Measurements from ENCODE around the gene PDIA3. TPM values are rescaled to one million over a fixed set of nuclear protein-coding genes. Genes with fewer than 3 reads are reported as not detected.

PDIA3 gene
- total and polyA plus RNA-seq, 2 of the 13 experiments (the other 11 are each of a cell fraction or from before 2014, with no cell fraction given): 238 to 433 TPM

- TF ChIP-seq ZNF766 (CRISPR knock-in tag; IDR thresholded peaks at IDR 0.05; ENCODE audit: borderline replicate concordance) (no peak), ZNF577 (CRISPR knock-in tag; IDR thresholded peaks at IDR 0.05; ENCODE audit: borderline replicate concordance, low read depth) (no peak), IRX3 (CRISPR knock-in tag; IDR thresholded peaks at IDR 0.05; ENCODE audit: borderline replicate concordance, low read depth) (peak; percentile 46; the same call in 1 of the 2 replicates), ZNF382 (CRISPR knock-in tag; IDR thresholded peaks at IDR 0.05; ENCODE audit: borderline replicate concordance) (no peak), ZNF17 (CRISPR knock-in tag; IDR thresholded peaks at IDR 0.05) (no peak), SYNCRIP (IDR thresholded peaks at IDR 0.05; ENCODE audit: insufficient read depth, low read depth, low read length) (no peak), POLR2AphosphoS5 (IDR thresholded peaks at IDR 0.05; ENCODE audit: low read depth, low read length) (no peak), FOSL2 (CRISPR knock-in tag; IDR thresholded peaks at IDR 0.05) (0 out of 2 replicates have a peak, but pooled peaks have one; percentile 16), GATA4 (IDR thresholded peaks at IDR 0.05; ENCODE audit: borderline replicate concordance, low read depth) (peak; percentile 34; the same call in 1 of the 2 replicates), MEF2D (CRISPR knock-in tag; IDR thresholded peaks at IDR 0.05) (0 out of 2 replicates have a peak, but pooled peaks have one; percentile 16), HMGXB4 (CRISPR knock-in tag; IDR thresholded peaks at IDR 0.05; ENCODE audit: borderline replicate concordance in 1 of 2, low read depth in 1 of 2) (peak; percentile 97 to 98), ZNF367 (CRISPR knock-in tag; IDR thresholded peaks at IDR 0.05; ENCODE audit: borderline replicate concordance) (no peak), NKX3-1 (CRISPR knock-in tag; IDR thresholded peaks at IDR 0.05) (0 out of 2 replicates have a peak, but pooled peaks have one; percentile 21), ZNF160 (CRISPR knock-in tag; IDR thresholded peaks at IDR 0.05) (no peak), MAZ (IDR thresholded peaks at IDR 0.05; ENCODE audit: borderline replicate concordance, low read depth, low read length) (peak; percentile 4; the same call in 1 of the 2 replicates), MAZ (CRISPR knock-in tag; IDR thresholded peaks at IDR 0.05; ENCODE audit: low read depth) (no peak), FLYWCH1 (CRISPR knock-in tag; IDR thresholded peaks at IDR 0.05) (no peak), ZNF337 (CRISPR knock-in tag; IDR thresholded peaks at IDR 0.05; ENCODE audit: borderline replicate concordance, low read depth) (no peak), EED (CRISPR knock-in tag; IDR thresholded peaks at IDR 0.05) (no peak), ZFP62 (CRISPR knock-in tag; IDR thresholded peaks at IDR 0.05) (no peak), MYC (CRISPR knock-in tag; IDR thresholded peaks at IDR 0.05; ENCODE audit: borderline replicate concordance) (peak; percentile 67; the same call in 1 of the 2 replicates)
- TF ChIP-seq, protein P1, sequence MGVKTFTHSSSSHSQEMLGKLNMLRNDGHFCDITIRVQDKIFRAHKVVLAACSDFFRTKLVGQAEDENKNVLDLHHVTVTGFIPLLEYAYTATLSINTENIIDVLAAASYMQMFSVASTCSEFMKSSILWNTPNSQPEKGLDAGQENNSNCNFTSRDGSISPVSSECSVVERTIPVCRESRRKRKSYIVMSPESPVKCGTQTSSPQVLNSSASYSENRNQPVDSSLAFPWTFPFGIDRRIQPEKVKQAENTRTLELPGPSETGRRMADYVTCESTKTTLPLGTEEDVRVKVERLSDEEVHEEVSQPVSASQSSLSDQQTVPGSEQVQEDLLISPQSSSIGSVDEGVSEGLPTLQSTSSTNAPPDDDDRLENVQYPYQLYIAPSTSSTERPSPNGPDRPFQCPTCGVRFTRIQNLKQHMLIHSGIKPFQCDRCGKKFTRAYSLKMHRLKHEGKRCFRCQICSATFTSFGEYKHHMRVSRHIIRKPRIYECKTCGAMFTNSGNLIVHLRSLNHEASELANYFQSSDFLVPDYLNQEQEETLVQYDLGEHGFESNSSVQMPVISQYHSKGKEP (CRISPR knock-in tag; IDR thresholded peaks at IDR 0.05): no peak
- TF ChIP-seq, protein P2, sequence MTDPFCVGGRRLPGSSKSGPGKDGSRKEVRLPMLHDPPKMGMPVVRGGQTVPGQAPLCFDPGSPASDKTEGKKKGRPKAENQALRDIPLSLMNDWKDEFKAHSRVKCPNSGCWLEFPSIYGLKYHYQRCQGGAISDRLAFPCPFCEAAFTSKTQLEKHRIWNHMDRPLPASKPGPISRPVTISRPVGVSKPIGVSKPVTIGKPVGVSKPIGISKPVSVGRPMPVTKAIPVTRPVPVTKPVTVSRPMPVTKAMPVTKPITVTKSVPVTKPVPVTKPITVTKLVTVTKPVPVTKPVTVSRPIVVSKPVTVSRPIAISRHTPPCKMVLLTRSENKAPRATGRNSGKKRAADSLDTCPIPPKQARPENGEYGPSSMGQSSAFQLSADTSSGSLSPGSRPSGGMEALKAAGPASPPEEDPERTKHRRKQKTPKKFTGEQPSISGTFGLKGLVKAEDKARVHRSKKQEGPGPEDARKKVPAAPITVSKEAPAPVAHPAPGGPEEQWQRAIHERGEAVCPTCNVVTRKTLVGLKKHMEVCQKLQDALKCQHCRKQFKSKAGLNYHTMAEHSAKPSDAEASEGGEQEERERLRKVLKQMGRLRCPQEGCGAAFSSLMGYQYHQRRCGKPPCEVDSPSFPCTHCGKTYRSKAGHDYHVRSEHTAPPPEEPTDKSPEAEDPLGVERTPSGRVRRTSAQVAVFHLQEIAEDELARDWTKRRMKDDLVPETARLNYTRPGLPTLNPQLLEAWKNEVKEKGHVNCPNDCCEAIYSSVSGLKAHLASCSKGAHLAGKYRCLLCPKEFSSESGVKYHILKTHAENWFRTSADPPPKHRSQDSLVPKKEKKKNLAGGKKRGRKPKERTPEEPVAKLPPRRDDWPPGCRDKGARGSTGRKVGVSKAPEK (CRISPR knock-in tag; IDR thresholded peaks at IDR 0.05; ENCODE audit: borderline replicate concordance): no peak
Measured at GRCh38 chr15:43777267-43777914, 31.2 kb downstream of the PDIA3 start (continued).

Data from HepG2 (cell line).